WTC11 (cell line): ENCODE measurements around the gene CLEC18A.

ENCODE experiments used
- CTCF ChIP-seq: fragments of 200-600 bp; IDR thresholded peaks from 2 replicates; pipeline ENCODE4 v1.8.0; 2022; ENCODE audit warnings: antibody characterized with exemption
- ZNF416 ChIP-seq: fragments of 250-450 bp; sonication (Bioruptor Pico); IDR thresholded peaks from 2 replicates; pipeline ENCODE4 v1.9.0; 2021; ENCODE audit warnings: mild to moderate bottlenecking, inconsistent platforms

- TF ChIP-seq ZNF416 (CRISPR knock-in tag) (no peak), CTCF (no peak)
Observed at GRCh38 chr16:69932228-69932627, 18.9 kb upstream of the CLEC18A start.
